HepG2 (cell line): ENCODE results near the gene L1CAM. TPM values are rescaled to one million over a fixed set of nuclear protein-coding genes. Genes with fewer than 3 reads are reported as not detected.

ENCODE experiments used
- ATAC-seq: fragments of 200-7000 bp; cut with Tn5 transposase; 3 replicates; pipeline ENCODE4 v1.9.1; 2020; ENCODE audit warnings: mild to moderate bottlenecking, moderate library complexity
- BruUV-seq: library from RNA; stranded (reverse); fragments of 400-500 nt; replicated peaks from 2 replicates; lab custom pipeline; 2021; lab: Mats Ljungman, UMichigan
- CTCF ChIA-PET: fragments of 300-600 bp; formaldehyde crosslinking; extraction: SDS; loops from one replicate; lab custom pipeline; 2021; ENCODE audit warnings: low total read pairs, inconsistent platforms, low intra/inter-chr PET ratio; lab: Yijun Ruan, JAX
- POLR2A ChIA-PET: fragments of 350-600 bp; sonication (Branson Sonifier 250); formaldehyde crosslinking; loops from one replicate; lab custom pipeline; 2020; ENCODE audit warnings: antibody characterized with exemption, inconsistent platforms; lab: Yijun Ruan, JAX
- DNase-seq: peaks from one replicate; pipeline ENCODE4 v3.0.0-alpha.2; 2015; ENCODE audit warnings: low spot score
- FAIRE-seq: peaks from 3 replicates; lab custom pipeline; 2011; peaks lifted over from hg19 to GRCh38; lab: Jason Lieb, UNC
- H2AFZ ChIP-seq: one replicate; pipeline ENCODE4 v1.6.1; 2011; ENCODE audit warnings: low read length, inconsistent platforms
- H3K27ac ChIP-seq: fragments of 300-600 bp; 3 replicates; pipeline ENCODE4 v1.8.0; 2011; ENCODE audit warnings: mixed run types, mild to moderate bottlenecking, mixed read lengths, low read length, inconsistent platforms; ENCODE audit not compliant: insufficient read depth; ENCODE audit errors: extremely low read length
- H3K27me3 ChIP-seq, 2 experiments: fragments of 200-600 bp in 1 of 2; 2 replicates in 1 of 2; 3 replicates in 1 of 2; pipeline versions ENCODE4 v1.6.0 to v1.8.0; 2011; ENCODE audit warnings: low read length in 2 of 2, mild to moderate bottlenecking in 2 of 2, moderate library complexity in 2 of 2, inconsistent platforms in 1 of 2; ENCODE audit not compliant: insufficient read depth in 2 of 2, control insufficient read depth in 1 of 2
- H3K36me3 ChIP-seq, 2 experiments: fragments of 200-600 bp in 1 of 2; replicated peaks in 1 of 2; 2 replicates in 1 of 2; 3 replicates in 1 of 2; pipeline versions ENCODE4 v1.5.1 to v1.8.0; 2011; ENCODE audit warnings: low read length in 2 of 2, inconsistent platforms in 1 of 2; ENCODE audit not compliant: insufficient read depth in 2 of 2, control insufficient read depth in 1 of 2
- H3K4me1 ChIP-seq: 2 replicates; pipeline ENCODE4 v1.5.1; 2012; ENCODE audit warnings: low read length, inconsistent platforms; ENCODE audit not compliant: insufficient read depth
- H3K4me2 ChIP-seq: 2 replicates; pipeline ENCODE4 v1.6.0; 2011; ENCODE audit warnings: low read depth, low read length, inconsistent platforms
- H3K4me3 ChIP-seq, 3 experiments: fragments of 200-600 bp in 1 of 3; sonication (generic), shearing (Covaris generic) in 1 of 3; replicated peaks in 1 of 3; 2 replicates each; pipeline ENCODE4 v1.5.1; 2011 to 2016; ENCODE audit warnings: low read length in 3 of 3, inconsistent platforms in 2 of 3, low read depth in 2 of 3, mild to moderate bottlenecking in 2 of 3, control low read depth in 1 of 3, mixed read lengths in 1 of 3; ENCODE audit not compliant: insufficient read depth in 1 of 3
- H3K79me2 ChIP-seq: one replicate; pipeline ENCODE4 v1.6.1; 2011; ENCODE audit warnings: low read length, inconsistent platforms; ENCODE audit not compliant: insufficient read depth
- H3K9ac ChIP-seq: 2 replicates; pipeline ENCODE4 v1.6.0; 2011; ENCODE audit warnings: mild to moderate bottlenecking, low read depth, low read length, inconsistent platforms; ENCODE audit not compliant: insufficient read depth
- H3K9me3 ChIP-seq: 2 replicates; pipeline ENCODE4 v1.5.1; 2012; ENCODE audit warnings: mild to moderate bottlenecking, low read length
- H4K20me1 ChIP-seq: 2 replicates; pipeline ENCODE4 v1.6.0; 2011; ENCODE audit warnings: inconsistent platforms, mild to moderate bottlenecking, low read length, moderate library complexity; ENCODE audit not compliant: insufficient read depth
- CAMTA2 ChIP-seq: sonication (generic); formaldehyde crosslinking; IDR thresholded peaks from 2 replicates; pipeline ENCODE4 v1.4.0; 2020; ENCODE audit warnings: mild to moderate bottlenecking, missing genetic modification reagents, borderline replicate concordance
- HMG20B ChIP-seq: conservative IDR thresholded peaks from 2 replicates; pipeline ENCODE4 v1.6.1; 2016; ENCODE audit warnings: missing genetic modification reagents, missing compliant biosample characterization
- NFKB2 ChIP-seq: sonication (generic); formaldehyde crosslinking; IDR thresholded peaks from 2 replicates; pipeline ENCODE4 v1.4.0; 2020; ENCODE audit warnings: missing genetic modification reagents, borderline replicate concordance
- SRF ChIP-seq: IDR thresholded peaks from 2 replicates; pipeline ENCODE4 v1.6.1; 2011; ENCODE audit warnings: mild to moderate bottlenecking, low read depth, low read length, moderate library complexity
- ZNF34 ChIP-seq: sonication (generic); formaldehyde crosslinking; IDR thresholded peaks from 2 replicates; pipeline ENCODE4 v1.4.0; 2020; ENCODE audit warnings: mild to moderate bottlenecking, missing genetic modification reagents, borderline replicate concordance
- ZNF563 ChIP-seq: sonication (generic); formaldehyde crosslinking; IDR thresholded peaks from 2 replicates; pipeline ENCODE4 v1.8.0; 2022; ENCODE audit warnings: mild to moderate bottlenecking, moderate library complexity, missing genetic modification reagents
- ZNF790 ChIP-seq: sonication (generic); formaldehyde crosslinking; IDR thresholded peaks from 2 replicates; pipeline ENCODE4 v1.8.0; 2022; ENCODE audit warnings: missing genetic modification reagents, mild to moderate bottlenecking, borderline replicate concordance
- WGBS: methylation state at CpG from one replicate; pipeline ENCODE4 v1.1.6; 2017; ENCODE audit warnings: low lambda C conversion rate; 5-methylcytosine and 5-hydroxymethylcytosine counted together
- in situ Hi-C: cut with HindIII; loops from 2 replicates; pipeline ENCODE4 v1.10.0; 2017; ENCODE audit warnings: low pct_unique_long_range_greater_than_20kb; ENCODE audit not compliant: extremely low pct_ligation_motif_present
- intact Hi-C: fragments of 100-400 bp; cut with micrococcal nuclease; formaldehyde crosslinking; loops from one replicate; pipeline ENCODE4 v1.10.0; 2022; ENCODE audit not compliant: unreplicated experiment
- polyA plus RNA-seq, 8 experiments: library from polyadenylated mRNA; depleted of rRNA in 3 of 8; stranded (reverse) in 7 of 8; unstranded in 1 of 8; fragments of >200 nt; fragmentation: Illumina TruSeq in 4 of 8; extraction: Trizol in 4 of 8; gene quantifications; 2 replicates each; pipeline versions ENCODE4 v1.2.1 to v1.2.3, GENCODE V29; 2011 to 2016; ENCODE audit warnings: low read depth in 4 of 8, missing spikeins in 1 of 8, mixed read lengths in 1 of 8; ENCODE audit not compliant: insufficient read depth in 1 of 8
- total RNA-seq, 5 experiments: library from RNA; depleted of rRNA; stranded (reverse); fragments of >200 nt; fragmentation: Illumina TruSeq; extraction: Trizol; gene quantifications; 2 replicates each; pipeline ENCODE4 v1.2.3, GENCODE V29; 2016; ENCODE audit warnings: low read depth in 1 of 5
- TF ChIP-seq, protein P1 (sequence below): sonication (generic); formaldehyde crosslinking; IDR thresholded peaks from 2 replicates; pipeline ENCODE4 v1.5.1; 2020; ENCODE audit warnings: missing genetic modification reagents, mild to moderate bottlenecking, borderline replicate concordance
- TF ChIP-seq, protein P2 (sequence below): sonication (generic); formaldehyde crosslinking; IDR thresholded peaks from 2 replicates; pipeline ENCODE4 v1.4.0; 2020; ENCODE audit warnings: low read depth, mild to moderate bottlenecking, missing genetic modification reagents
- TF ChIP-seq, protein P3 (sequence below): sonication (generic); formaldehyde crosslinking; IDR thresholded peaks from 2 replicates; pipeline ENCODE4 v1.4.0; 2020; ENCODE audit warnings: mild to moderate bottlenecking, missing genetic modification reagents
- TF ChIP-seq, protein P4 (sequence below): sonication (generic); formaldehyde crosslinking; IDR thresholded peaks from 2 replicates; pipeline ENCODE4 v1.8.0; 2022; ENCODE audit warnings: missing genetic modification reagents, mild to moderate bottlenecking, moderate library complexity, borderline replicate concordance
- TF ChIP-seq, protein P5 (sequence below): sonication (generic); formaldehyde crosslinking; IDR thresholded peaks from 2 replicates; pipeline ENCODE4 v1.5.1; 2020; ENCODE audit warnings: mild to moderate bottlenecking, moderate library complexity, missing genetic modification reagents

Gene L1CAM
- total and polyA plus RNA-seq, 2 of the 13 experiments (the other 11 are each of a cell fraction or from before 2014, with no cell fraction given) = 1.4 to 2.0 TPM

DNA sequence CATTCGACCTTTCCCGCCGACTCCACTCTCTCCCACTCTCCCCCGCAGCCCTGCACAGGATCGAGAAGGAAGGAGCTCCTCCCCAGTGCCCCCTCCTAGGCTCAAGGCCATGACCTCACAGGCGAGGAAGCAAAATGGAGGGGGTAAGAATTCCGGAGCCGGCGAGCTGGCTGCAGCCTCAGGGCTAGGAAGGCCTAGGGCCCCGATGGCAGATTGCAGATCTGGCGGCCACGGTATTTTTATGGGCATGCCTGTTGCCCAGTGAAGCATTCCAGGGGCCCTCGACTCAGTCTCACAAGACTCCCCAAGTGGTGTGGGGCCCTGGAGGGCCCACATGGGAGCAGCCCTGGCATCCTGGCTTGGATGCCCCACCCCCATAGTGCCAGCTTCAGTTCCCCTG lies 942 bp upstream of the L1CAM start:
- Histone ChIP-seq H3K4me2 (no peak overlapping the region), H2AFZ (no peak overlapping the region), H3K27ac (no peak overlapping the region), H3K9me3 (no peaks in the 10 kb centered on the region), H4K20me1 (no peaks in the 10 kb centered on the region), H3K79me2 (no peaks in the 10 kb centered on the region), H3K4me3 (no peak overlapping the region), H3K27me3 (peaks cover 0 to 19% of the 10 kb centered on the region in 2 experiments; a peak in 3 of 5 replicates), H3K9ac (no peak overlapping the region), H3K4me1 (peaks cover 12% of the 10 kb centered on the region), H3K36me3 (no peaks in the 10 kb centered on the region)
- POLR2A ChIA-PET = interaction anchor here (0.6 kb wide), 1 partner anchor 1226 kb away, joined by 4 read pairs; no protein-coding TSS in a partner anchor
- TF ChIP-seq, protein P1, sequence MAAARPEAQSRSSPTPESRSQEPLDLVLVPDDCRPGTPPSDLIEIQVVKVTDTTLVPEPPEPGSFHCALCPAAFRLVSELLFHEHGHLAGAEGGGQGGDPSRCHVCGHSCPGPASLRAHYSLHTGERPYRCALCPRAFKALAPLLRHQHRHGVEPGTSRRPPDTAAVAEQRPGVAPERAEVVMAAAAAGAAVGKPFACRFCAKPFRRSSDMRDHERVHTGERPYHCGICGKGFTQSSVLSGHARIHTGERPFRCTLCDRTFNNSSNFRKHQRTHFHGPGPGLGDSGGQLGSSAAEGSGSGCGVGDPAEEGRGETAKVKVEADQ (CRISPR knock-in tag) = no peak
- TF ChIP-seq ZNF34 (no peak), ZNF790 (no peak), HMG20B (no peak), NFKB2 (no peak), CAMTA2 (CRISPR knock-in tag) (no peak), SRF (no peak), ZNF563 (CRISPR knock-in tag) (no peak)
- TF ChIP-seq, protein P2, sequence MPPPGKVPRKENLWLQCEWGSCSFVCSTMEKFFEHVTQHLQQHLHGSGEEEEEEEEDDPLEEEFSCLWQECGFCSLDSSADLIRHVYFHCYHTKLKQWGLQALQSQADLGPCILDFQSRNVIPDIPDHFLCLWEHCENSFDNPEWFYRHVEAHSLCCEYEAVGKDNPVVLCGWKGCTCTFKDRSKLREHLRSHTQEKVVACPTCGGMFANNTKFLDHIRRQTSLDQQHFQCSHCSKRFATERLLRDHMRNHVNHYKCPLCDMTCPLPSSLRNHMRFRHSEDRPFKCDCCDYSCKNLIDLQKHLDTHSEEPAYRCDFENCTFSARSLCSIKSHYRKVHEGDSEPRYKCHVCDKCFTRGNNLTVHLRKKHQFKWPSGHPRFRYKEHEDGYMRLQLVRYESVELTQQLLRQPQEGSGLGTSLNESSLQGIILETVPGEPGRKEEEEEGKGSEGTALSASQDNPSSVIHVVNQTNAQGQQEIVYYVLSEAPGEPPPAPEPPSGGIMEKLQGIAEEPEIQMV (CRISPR knock-in tag) = no peak
- TF ChIP-seq, protein P3, sequence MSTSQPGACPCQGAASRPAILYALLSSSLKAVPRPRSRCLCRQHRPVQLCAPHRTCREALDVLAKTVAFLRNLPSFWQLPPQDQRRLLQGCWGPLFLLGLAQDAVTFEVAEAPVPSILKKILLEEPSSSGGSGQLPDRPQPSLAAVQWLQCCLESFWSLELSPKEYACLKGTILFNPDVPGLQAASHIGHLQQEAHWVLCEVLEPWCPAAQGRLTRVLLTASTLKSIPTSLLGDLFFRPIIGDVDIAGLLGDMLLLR (CRISPR knock-in tag) = no peak
- TF ChIP-seq, protein P4, sequence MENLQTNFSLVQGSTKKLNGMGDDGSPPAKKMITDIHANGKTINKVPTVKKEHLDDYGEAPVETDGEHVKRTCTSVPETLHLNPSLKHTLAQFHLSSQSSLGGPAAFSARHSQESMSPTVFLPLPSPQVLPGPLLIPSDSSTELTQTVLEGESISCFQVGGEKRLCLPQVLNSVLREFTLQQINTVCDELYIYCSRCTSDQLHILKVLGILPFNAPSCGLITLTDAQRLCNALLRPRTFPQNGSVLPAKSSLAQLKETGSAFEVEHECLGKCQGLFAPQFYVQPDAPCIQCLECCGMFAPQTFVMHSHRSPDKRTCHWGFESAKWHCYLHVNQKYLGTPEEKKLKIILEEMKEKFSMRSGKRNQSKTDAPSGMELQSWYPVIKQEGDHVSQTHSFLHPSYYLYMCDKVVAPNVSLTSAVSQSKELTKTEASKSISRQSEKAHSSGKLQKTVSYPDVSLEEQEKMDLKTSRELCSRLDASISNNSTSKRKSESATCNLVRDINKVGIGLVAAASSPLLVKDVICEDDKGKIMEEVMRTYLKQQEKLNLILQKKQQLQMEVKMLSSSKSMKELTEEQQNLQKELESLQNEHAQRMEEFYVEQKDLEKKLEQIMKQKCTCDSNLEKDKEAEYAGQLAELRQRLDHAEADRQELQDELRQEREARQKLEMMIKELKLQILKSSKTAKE = no peak
- TF ChIP-seq, protein P5, sequence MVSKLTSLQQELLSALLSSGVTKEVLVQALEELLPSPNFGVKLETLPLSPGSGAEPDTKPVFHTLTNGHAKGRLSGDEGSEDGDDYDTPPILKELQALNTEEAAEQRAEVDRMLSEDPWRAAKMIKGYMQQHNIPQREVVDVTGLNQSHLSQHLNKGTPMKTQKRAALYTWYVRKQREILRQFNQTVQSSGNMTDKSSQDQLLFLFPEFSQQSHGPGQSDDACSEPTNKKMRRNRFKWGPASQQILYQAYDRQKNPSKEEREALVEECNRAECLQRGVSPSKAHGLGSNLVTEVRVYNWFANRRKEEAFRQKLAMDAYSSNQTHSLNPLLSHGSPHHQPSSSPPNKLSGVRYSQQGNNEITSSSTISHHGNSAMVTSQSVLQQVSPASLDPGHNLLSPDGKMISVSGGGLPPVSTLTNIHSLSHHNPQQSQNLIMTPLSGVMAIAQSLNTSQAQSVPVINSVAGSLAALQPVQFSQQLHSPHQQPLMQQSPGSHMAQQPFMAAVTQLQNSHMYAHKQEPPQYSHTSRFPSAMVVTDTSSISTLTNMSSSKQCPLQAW (CRISPR knock-in tag) = no peak
- DNase-seq (no peak), FAIRE-seq (no peak), ATAC-seq (no peak)
- 46% methylated on average over 5 of the region's 13 CpGs for WGBS
- intact Hi-C loops = no loop called here
- in situ Hi-C loops = no loop called here
- CTCF ChIA-PET = no interaction called here
- no TSS peak for BruUV-seq
